GM12878 (cell line): ENCODE measurements around the gene INTS6. TPM values are rescaled to one million over a fixed set of nuclear protein-coding genes. Genes with fewer than 3 reads are reported as not detected.
A peak's percentile ranks its signal among the peaks of the same experiment; 100 is the strongest.

Experiments used
- BACH1 ChIP-seq: fragments of 450-650 bp; IDR thresholded peaks from 2 replicates; pipeline ENCODE4 v1.6.1; 2017; ENCODE audit warnings: mild to moderate bottlenecking, borderline replicate concordance
- BRCA1 ChIP-seq: IDR thresholded peaks from 2 replicates; pipeline ENCODE4 v1.6.1; 2011; ENCODE audit warnings: low read depth, low read length, improper control_type of control experiment
- CBFB ChIP-seq: IDR thresholded peaks from 2 replicates; pipeline ENCODE4 v1.6.1; 2016; ENCODE audit warnings: antibody characterized with exemption, low read depth
- CREM ChIP-seq: IDR thresholded peaks from 2 replicates; pipeline ENCODE4 v1.6.1; 2014; ENCODE audit warnings: antibody characterized with exemption, low read depth
- CUX1 ChIP-seq: IDR thresholded peaks from 2 replicates; pipeline ENCODE4 v1.6.1; 2012; ENCODE audit warnings: improper control_type of control experiment, low read depth, low read length; ENCODE audit not compliant: insufficient replicate concordance
- DPF2 ChIP-seq: fragments of 450-650 bp; IDR thresholded peaks from 2 replicates; pipeline ENCODE4 v1.6.1; 2017; ENCODE audit warnings: mild to moderate bottlenecking
- E2F4 ChIP-seq: IDR thresholded peaks from 2 replicates; pipeline ENCODE4 v1.6.1; 2012; ENCODE audit warnings: low read depth, low read length, improper control_type of control experiment
- E2F8 ChIP-seq: fragments of 450-650 bp; IDR thresholded peaks from 2 replicates; pipeline ENCODE4 v1.6.1; 2018; ENCODE audit warnings: mild to moderate bottlenecking, low read depth, moderate library complexity; ENCODE audit not compliant: partially characterized antibody
- EGR1 ChIP-seq, 2 experiments: IDR thresholded peaks; 1 replicate in 1 of 2; 2 replicates in 1 of 2; pipeline ENCODE4 v1.6.1; 2011 to 2012; ENCODE audit warnings: low read depth in 2 of 2, low read length in 2 of 2, borderline replicate concordance in 1 of 2, mild to moderate bottlenecking in 1 of 2, moderate library complexity in 1 of 2
- EP300 ChIP-seq, 2 experiments: fragments of 150-350 bp in 1 of 2; IDR thresholded peaks; 2 replicates each; pipeline ENCODE4 v1.6.1; 2011 to 2012; ENCODE audit warnings: low read depth in 2 of 2, low read length in 2 of 2, borderline replicate concordance in 1 of 2, improper control_type of control experiment in 1 of 2, inconsistent platforms in 1 of 2; ENCODE audit not compliant: control insufficient read depth in 1 of 2
- FOXM1 ChIP-seq: IDR thresholded peaks from 2 replicates; pipeline ENCODE4 v1.6.1; 2012; ENCODE audit warnings: low read depth, mild to moderate bottlenecking, inconsistent platforms, low read length, moderate library complexity
- JUND ChIP-seq: IDR thresholded peaks from 2 replicates; pipeline ENCODE4 v1.6.1; 2012; ENCODE audit warnings: low read depth, mild to moderate bottlenecking, low read length, improper control_type of control experiment, moderate library complexity
- NFIC ChIP-seq: IDR thresholded peaks from 2 replicates; pipeline ENCODE4 v1.6.1; 2012; ENCODE audit warnings: low read depth, mild to moderate bottlenecking, inconsistent platforms, low read length, moderate library complexity
- PML ChIP-seq: IDR thresholded peaks from 2 replicates; pipeline ENCODE4 v1.6.1; 2012; ENCODE audit warnings: low read length, inconsistent platforms
- RBBP5 ChIP-seq: fragments of 200-600 bp; sonication (generic); conservative IDR thresholded peaks from 2 replicates; pipeline ENCODE4 v1.6.1; 2016
- RELA ChIP-seq: fragments of 450-650 bp; IDR thresholded peaks from 2 replicates; pipeline ENCODE4 v1.8.0; 2014; ENCODE audit warnings: borderline replicate concordance; ENCODE audit not compliant: partially characterized antibody
- RUNX3 ChIP-seq: IDR thresholded peaks from 2 replicates; pipeline ENCODE4 v1.6.1; 2012; ENCODE audit warnings: low read length, inconsistent platforms
- SREBF2 ChIP-seq: IDR thresholded peaks from 2 replicates; pipeline ENCODE4 v1.6.1; 2012; ENCODE audit warnings: mild to moderate bottlenecking, low read length
- ZBED1 ChIP-seq: IDR thresholded peaks from 2 replicates; pipeline ENCODE4 v1.6.1; 2016; ENCODE audit warnings: borderline replicate concordance
- ZBTB33 ChIP-seq: fragments of 450-650 bp; IDR thresholded peaks from 2 replicates; pipeline ENCODE4 v1.6.1; 2017; ENCODE audit warnings: mild to moderate bottlenecking
- ZZZ3 ChIP-seq: IDR thresholded peaks from 2 replicates; pipeline ENCODE4 v1.6.1; 2011; ENCODE audit warnings: low read depth; ENCODE audit not compliant: control insufficient read depth, insufficient read length
- polyA plus RNA-seq, 11 experiments: library from polyadenylated mRNA; depleted of rRNA in 4 of 11; unstranded in 6 of 11; stranded (reverse) in 5 of 11; fragments of >200 nt; fragmentation: Nextera tagmentation in 4 of 11; fragmentation: Illumina TruSeq in 1 of 11; extraction: Ambion mirVana in 4 of 11; extraction: Trizol in 1 of 11; gene quantifications; 1 replicate in 1 of 11; 2 replicates in 10 of 11; pipeline versions ENCODE4 v1.2.1 to v1.2.3, GENCODE V29; 2011 to 2016; ENCODE audit warnings: inconsistent platforms in 2 of 11, missing spikeins in 2 of 11, low read depth in 1 of 11
- total RNA-seq, 4 experiments: library from RNA; depleted of rRNA in 3 of 4; stranded (reverse); fragments of >200 nt in 3 of 4; fragmentation: Illumina TruSeq in 1 of 4; extraction: Trizol in 1 of 4; gene quantifications; 2 replicates each; pipeline versions ENCODE4 v1.2.1 to v1.2.3, GENCODE V29; 2013 to 2021

INTS6 gene
- total and polyA plus RNA-seq, 10 of the 15 experiments (the other 5 are each of a cell fraction or from before 2014, with no cell fraction given), result 7.2 to 57.7 (median 30.9) TPM

- TF ChIP-seq CUX1 (no peak), NFIC (no peak), JUND (no peak), ZBTB33 (no peak), SREBF2 (no peak), BACH1 (0 out of 2 replicates have a peak, but pooled peaks have one; percentile 16), ZBED1 (no peak), FOXM1 (no peak), CREM (0 out of 2 replicates have a peak, but pooled peaks have one; percentile 16), EGR1 (IDR thresholded peaks at IDR 0.05; ENCODE audit: borderline replicate concordance in 1 of 2, low read depth in 2 of 2, low read length in 2 of 2) (peak in 1 of 2 experiments; percentile 35; a peak in 1 of 3 replicates), CBFB (no peak), E2F4 (no peak), RUNX3 (peak; percentile 77), DPF2 (peak; percentile 39; the same call in 1 of the 2 replicates), EP300 (IDR thresholded peaks at IDR 0.05; ENCODE audit: borderline replicate concordance in 1 of 2, control insufficient read depth in 1 of 2, low read depth in 2 of 2, low read length in 2 of 2) (peak; percentile 30 to 31; a peak in 1 of 4 replicates), E2F8 (no peak), RELA (peak; percentile 42), RBBP5 (no peak), BRCA1 (no peak), ZZZ3 (no peak), PML (no peak)
These were observed 121.4 kb downstream of the INTS6 start (continued) for GRCh38 chr13:51331354-51331861.
